ENCODE results near the gene UBN1.

The UBN1 gene

GRCh38 chr16:4904942-4905615 is 57.8 kb downstream of the UBN1 start:
- WGBS, 2 experiments: 92 to 93% methylated on average over 14 of the region's 14 CpGs
- H3K4me1 ChIP-seq (ENCODE audit: control insufficient read depth, insufficient read depth, low read length): no peaks in the 10 kb centered on the region
- no peaks in the 10 kb centered on the region for H3K27me3 ChIP-seq (ENCODE audit: control insufficient read depth, insufficient read depth, low read length, poor library complexity, severe bottlenecking)
- no peak overlapping the region for H3K27ac ChIP-seq (ENCODE audit: insufficient read depth, low read depth, low read length, poor library complexity, severe bottlenecking)
- no peaks in the 10 kb centered on the region for H3K36me3 ChIP-seq (ENCODE audit: control insufficient read depth, insufficient read depth, low read length)
- no peaks in the 10 kb centered on the region for H3K9me3 ChIP-seq (ENCODE audit: control insufficient read depth, low read length)
- no peak overlapping the region for H3K4me3 ChIP-seq (ENCODE audit: insufficient read depth, low read depth, low read length)

GRCh38 chr16:4908854-4909401 is 61.6 kb downstream of the UBN1 start:
- Histone ChIP-seq H3K9me3 (ENCODE audit: control insufficient read depth, low read length) (no peaks in the 10 kb centered on the region), H3K4me3 (ENCODE audit: insufficient read depth, low read depth, low read length) (no peak overlapping the region), H3K27me3 (ENCODE audit: control insufficient read depth, insufficient read depth, low read length, poor library complexity, severe bottlenecking) (no peaks in the 10 kb centered on the region), H3K27ac (ENCODE audit: insufficient read depth, low read depth, low read length, poor library complexity, severe bottlenecking) (no peak overlapping the region), H3K36me3 (ENCODE audit: control insufficient read depth, insufficient read depth, low read length) (no peaks in the 10 kb centered on the region), H3K4me1 (ENCODE audit: control insufficient read depth, insufficient read depth, low read length) (no peaks in the 10 kb centered on the region)
- WGBS, 2 experiments: 91 to 94% methylated on average over 5 of the region's 5 CpGs

GRCh38 chr16:4909825-4910224 is 62.5 kb downstream of the UBN1 start:
- Histone ChIP-seq H3K9me3 (ENCODE audit: control insufficient read depth, low read length) (no peaks in the 10 kb centered on the region), H3K27me3 (ENCODE audit: control insufficient read depth, insufficient read depth, low read length, poor library complexity, severe bottlenecking) (no peaks in the 10 kb centered on the region)
- WGBS, 2 experiments: 91 to 96% methylated on average over 7 of the region's 7 CpGs

GRCh38 chr16:4910828-4911227 is 63.5 kb downstream of the UBN1 start:
- Histone ChIP-seq H3K4me1 (ENCODE audit: control insufficient read depth, insufficient read depth, low read length) (peaks cover 4% of the 10 kb centered on the region), H3K4me3 (ENCODE audit: insufficient read depth, low read depth, low read length) (no peak overlapping the region), H3K9me3 (ENCODE audit: control insufficient read depth, low read length) (no peaks in the 10 kb centered on the region), H3K36me3 (ENCODE audit: control insufficient read depth, insufficient read depth, low read length) (no peaks in the 10 kb centered on the region), H3K27me3 (ENCODE audit: control insufficient read depth, insufficient read depth, low read length, poor library complexity, severe bottlenecking) (no peaks in the 10 kb centered on the region), H3K27ac (ENCODE audit: insufficient read depth, low read depth, low read length, poor library complexity, severe bottlenecking) (no peak overlapping the region)
- 91 to 95% methylated on average over 12 of the region's 12 CpGs for WGBS, 2 experiments

More at GRCh38 chr16:4909825-4910224, 62.5 kb downstream of the UBN1 start:
- no peak overlapping the region for H3K4me3 ChIP-seq (ENCODE audit: insufficient read depth, low read depth, low read length)
- no peaks in the 10 kb centered on the region for H3K4me1 ChIP-seq (ENCODE audit: control insufficient read depth, insufficient read depth, low read length)
- H3K27ac ChIP-seq (ENCODE audit: insufficient read depth, low read depth, low read length, poor library complexity, severe bottlenecking): no peak overlapping the region
- no peaks in the 10 kb centered on the region for H3K36me3 ChIP-seq (ENCODE audit: control insufficient read depth, insufficient read depth, low read length)

GRCh38 chr16:4911970-4912386 is 64.7 kb downstream of the UBN1 start:
- H3K27me3 ChIP-seq (ENCODE audit: control insufficient read depth, insufficient read depth, low read length, poor library complexity, severe bottlenecking): no peaks in the 10 kb centered on the region
- peaks cover 4% of the 10 kb centered on the region for H3K4me1 ChIP-seq (ENCODE audit: control insufficient read depth, insufficient read depth, low read length)
- no peaks in the 10 kb centered on the region for H3K36me3 ChIP-seq (ENCODE audit: control insufficient read depth, insufficient read depth, low read length)
- H3K9me3 ChIP-seq (ENCODE audit: control insufficient read depth, low read length): no peaks in the 10 kb centered on the region
- 79% methylated on average over 6 of the region's 6 CpGs for whole genome bisulfite sequencing, 2 experiments
- no peak overlapping the region for H3K27ac ChIP-seq (ENCODE audit: insufficient read depth, low read depth, low read length, poor library complexity, severe bottlenecking)
- no peak overlapping the region for H3K4me3 ChIP-seq (ENCODE audit: insufficient read depth, low read depth, low read length)

GRCh38 chr16:4913130-4913773 is 66.0 kb downstream of the UBN1 start:
- no peaks in the 10 kb centered on the region for H3K9me3 ChIP-seq (ENCODE audit: control insufficient read depth, low read length)
- H3K4me3 ChIP-seq (ENCODE audit: insufficient read depth, low read depth, low read length): no peak overlapping the region
- no peak overlapping the region for H3K27ac ChIP-seq (ENCODE audit: insufficient read depth, low read depth, low read length, poor library complexity, severe bottlenecking)
- no peaks in the 10 kb centered on the region for H3K36me3 ChIP-seq (ENCODE audit: control insufficient read depth, insufficient read depth, low read length)
- 78 to 86% methylated on average over 7 of the region's 7 CpGs for WGBS, 2 experiments
- no peaks in the 10 kb centered on the region for H3K27me3 ChIP-seq (ENCODE audit: control insufficient read depth, insufficient read depth, low read length, poor library complexity, severe bottlenecking)
- peaks cover 5% of the 10 kb centered on the region for H3K4me1 ChIP-seq (ENCODE audit: control insufficient read depth, insufficient read depth, low read length)

GRCh38 chr16:4913774-4914525 is 66.7 kb downstream of the UBN1 start:
- Histone ChIP-seq H3K4me1 (ENCODE audit: control insufficient read depth, insufficient read depth, low read length) (peaks cover 9% of the 10 kb centered on the region), H3K27ac (ENCODE audit: insufficient read depth, low read depth, low read length, poor library complexity, severe bottlenecking) (no peak overlapping the region), H3K27me3 (ENCODE audit: control insufficient read depth, insufficient read depth, low read length, poor library complexity, severe bottlenecking) (no peaks in the 10 kb centered on the region), H3K9me3 (ENCODE audit: control insufficient read depth, low read length) (no peaks in the 10 kb centered on the region), H3K36me3 (ENCODE audit: control insufficient read depth, insufficient read depth, low read length) (no peaks in the 10 kb centered on the region), H3K4me3 (ENCODE audit: insufficient read depth, low read depth, low read length) (no peak overlapping the region)
- 91 to 93% methylated on average over 15 of the region's 15 CpGs for WGBS, 2 experiments

- WGBS, 2 experiments: 93 to 95% methylated on average over 7 of the region's 7 CpGs
- Histone ChIP-seq H3K27me3 (ENCODE audit: control insufficient read depth, insufficient read depth, low read length, poor library complexity, severe bottlenecking) (no peaks in the 10 kb centered on the region), H3K36me3 (ENCODE audit: control insufficient read depth, insufficient read depth, low read length) (no peaks in the 10 kb centered on the region), H3K27ac (ENCODE audit: insufficient read depth, low read depth, low read length, poor library complexity, severe bottlenecking) (no peak overlapping the region), H3K4me1 (ENCODE audit: control insufficient read depth, insufficient read depth, low read length) (peaks cover 9% of the 10 kb centered on the region), H3K4me3 (ENCODE audit: insufficient read depth, low read depth, low read length) (no peak overlapping the region), H3K9me3 (ENCODE audit: control insufficient read depth, low read length) (no peaks in the 10 kb centered on the region)
Measured at GRCh38 chr16:4914528-4915225, 67.4 kb downstream of the UBN1 start.

- Histone ChIP-seq H3K27ac (ENCODE audit: insufficient read depth, low read depth, low read length, poor library complexity, severe bottlenecking) (no peak overlapping the region), H3K36me3 (ENCODE audit: control insufficient read depth, insufficient read depth, low read length) (no peaks in the 10 kb centered on the region), H3K27me3 (ENCODE audit: control insufficient read depth, insufficient read depth, low read length, poor library complexity, severe bottlenecking) (no peaks in the 10 kb centered on the region), H3K9me3 (ENCODE audit: control insufficient read depth, low read length) (no peaks in the 10 kb centered on the region), H3K4me3 (ENCODE audit: insufficient read depth, low read depth, low read length) (no peak overlapping the region), H3K4me1 (ENCODE audit: control insufficient read depth, insufficient read depth, low read length) (peaks cover 9% of the 10 kb centered on the region)
- WGBS, 2 experiments: 91 to 92% methylated on average over 10 to 11 of the region's 11 CpGs
Measured at GRCh38 chr16:4915226-4915761, 68.0 kb downstream of the UBN1 start.
